Uterus (tissue), 2 donors: ENCODE measurements around the gene HSPA4.

ENCODE experiments used
- POLR2A ChIP-seq, 2 donors: fragments of 450-650 bp; IDR thresholded peaks; one replicate each; pipeline ENCODE4 v1.6.1; 2016; ENCODE audit warnings: antibody characterized with exemption in 2 of 2, mild to moderate bottlenecking in 1 of 2, moderate library complexity in 1 of 2
- TF ChIP-seq, protein P1 (sequence below), 4 experiments: fragments of 200-600 bp in 2 of 4; fragments of 450-650 bp in 2 of 4; sonication (generic) in 2 of 4; IDR thresholded peaks; one replicate each; pipeline ENCODE4 v1.5.1; 2016 to 2019; ENCODE audit warnings: antibody characterized with exemption in 4 of 4, mild to moderate bottlenecking in 2 of 4, moderate library complexity in 1 of 4

DNA sequence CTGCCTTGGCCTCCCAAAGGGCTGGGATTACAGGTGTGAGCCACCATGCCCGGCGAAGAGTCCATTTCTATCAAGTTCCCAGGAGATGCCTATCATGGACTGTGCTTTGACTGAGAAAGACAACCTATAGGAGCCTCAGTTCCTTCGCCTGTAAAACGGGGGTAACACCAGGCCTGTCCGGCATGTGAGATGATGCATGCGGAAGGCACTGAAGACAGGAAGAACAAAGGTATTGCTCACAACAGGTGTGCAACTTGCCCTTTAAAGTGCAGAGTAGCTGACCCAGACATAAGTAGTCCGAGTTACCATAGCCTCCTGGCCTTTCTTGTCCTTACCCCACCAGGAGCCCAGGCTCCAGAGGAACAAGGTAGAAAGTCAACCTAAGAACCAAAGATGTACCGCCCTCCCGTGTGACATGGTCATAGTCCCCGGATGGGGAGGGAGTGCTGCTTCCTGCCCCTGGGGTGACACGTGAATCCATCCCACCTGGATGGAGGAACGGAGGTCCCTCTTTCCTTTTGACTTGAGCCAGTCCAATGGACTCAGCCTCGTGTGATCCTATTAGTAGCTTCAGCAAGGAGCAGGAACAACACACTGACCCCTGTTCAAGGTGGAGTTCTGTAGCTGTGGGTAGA is 60.3 kb downstream of the HSPA4 start:
- TF ChIP-seq, protein P1, sequence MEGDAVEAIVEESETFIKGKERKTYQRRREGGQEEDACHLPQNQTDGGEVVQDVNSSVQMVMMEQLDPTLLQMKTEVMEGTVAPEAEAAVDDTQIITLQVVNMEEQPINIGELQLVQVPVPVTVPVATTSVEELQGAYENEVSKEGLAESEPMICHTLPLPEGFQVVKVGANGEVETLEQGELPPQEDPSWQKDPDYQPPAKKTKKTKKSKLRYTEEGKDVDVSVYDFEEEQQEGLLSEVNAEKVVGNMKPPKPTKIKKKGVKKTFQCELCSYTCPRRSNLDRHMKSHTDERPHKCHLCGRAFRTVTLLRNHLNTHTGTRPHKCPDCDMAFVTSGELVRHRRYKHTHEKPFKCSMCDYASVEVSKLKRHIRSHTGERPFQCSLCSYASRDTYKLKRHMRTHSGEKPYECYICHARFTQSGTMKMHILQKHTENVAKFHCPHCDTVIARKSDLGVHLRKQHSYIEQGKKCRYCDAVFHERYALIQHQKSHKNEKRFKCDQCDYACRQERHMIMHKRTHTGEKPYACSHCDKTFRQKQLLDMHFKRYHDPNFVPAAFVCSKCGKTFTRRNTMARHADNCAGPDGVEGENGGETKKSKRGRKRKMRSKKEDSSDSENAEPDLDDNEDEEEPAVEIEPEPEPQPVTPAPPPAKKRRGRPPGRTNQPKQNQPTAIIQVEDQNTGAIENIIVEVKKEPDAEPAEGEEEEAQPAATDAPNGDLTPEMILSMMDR (IDR thresholded peaks at IDR 0.05): no peak
- no peak for TF ChIP-seq POLR2A (IDR thresholded peaks at IDR 0.05)
